Measurements from ENCODE around the gene HDX.
"Not testable (repeated sequence)": the region's sequence is repeated elsewhere in the genome, so short reads cannot be mapped to it uniquely, and the experiment has no call there.

Gene HDX

DNA sequence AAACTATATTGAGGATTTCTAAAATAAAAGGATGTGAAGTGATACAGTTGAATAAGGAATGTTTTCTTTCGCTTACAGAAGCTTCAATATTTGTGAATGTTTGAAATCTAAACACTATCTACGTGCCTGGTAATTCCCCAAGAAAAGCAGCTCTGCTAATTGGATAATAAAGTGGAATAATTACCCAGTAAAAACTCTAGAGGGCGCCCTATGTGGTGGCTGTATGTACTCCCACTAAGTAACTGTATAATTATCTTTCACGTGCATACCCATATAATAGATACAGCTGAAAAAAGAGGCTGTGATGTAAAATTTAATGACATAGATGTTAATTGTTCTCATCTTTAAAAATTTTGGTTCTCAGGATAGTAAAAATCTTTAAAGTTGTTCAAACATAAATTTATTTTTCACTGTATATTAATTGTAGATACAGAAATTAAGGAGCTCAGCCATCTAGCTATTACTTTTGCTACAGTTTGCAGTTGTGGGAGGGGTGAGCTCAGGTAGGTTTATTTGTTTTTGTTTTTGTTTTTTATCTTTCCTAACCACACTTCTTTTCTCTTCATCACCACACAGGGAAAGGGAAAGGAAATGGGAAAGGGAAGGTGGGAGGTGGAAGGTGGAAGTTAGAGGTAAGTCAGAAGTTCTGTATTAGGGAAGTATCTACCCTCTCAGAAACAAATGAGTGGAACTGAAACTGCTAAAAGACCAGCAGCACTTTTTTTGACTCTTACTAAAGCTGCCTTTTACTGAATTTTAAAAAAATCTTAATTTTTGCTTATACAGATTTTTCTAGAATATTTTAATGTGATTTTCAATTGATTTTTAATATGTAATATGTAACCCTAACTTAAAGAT is 162.5 kb downstream of the HDX start:
- DNase-seq (ENCODE audit: low spot score): peak; percentile 44

DNA sequence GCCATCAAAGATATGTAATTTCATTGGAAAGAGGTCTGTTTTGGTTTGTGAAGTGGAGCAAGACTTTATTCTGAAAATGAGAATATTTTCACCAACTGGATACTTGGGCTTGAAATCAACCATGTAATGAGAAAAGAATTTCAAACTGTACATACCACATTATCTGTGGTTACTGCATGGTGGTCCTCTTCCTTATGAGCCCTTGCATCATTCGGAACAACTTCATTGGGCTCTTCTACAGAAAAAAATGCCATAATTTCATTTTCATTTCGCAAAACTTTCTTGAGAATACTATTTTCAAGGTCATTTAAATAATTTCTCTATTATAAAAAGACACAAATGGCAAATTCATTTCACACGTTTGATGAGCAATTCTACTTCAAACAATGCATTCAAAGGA is 165.6 kb downstream of the HDX start:
- no peak for DNase-seq (ENCODE audit: low spot score)

- no peak for DNase-seq (ENCODE audit: low spot score)
Measured at GRCh38 chrX:84335121-84335520, 167.1 kb downstream of the HDX start.

DNA sequence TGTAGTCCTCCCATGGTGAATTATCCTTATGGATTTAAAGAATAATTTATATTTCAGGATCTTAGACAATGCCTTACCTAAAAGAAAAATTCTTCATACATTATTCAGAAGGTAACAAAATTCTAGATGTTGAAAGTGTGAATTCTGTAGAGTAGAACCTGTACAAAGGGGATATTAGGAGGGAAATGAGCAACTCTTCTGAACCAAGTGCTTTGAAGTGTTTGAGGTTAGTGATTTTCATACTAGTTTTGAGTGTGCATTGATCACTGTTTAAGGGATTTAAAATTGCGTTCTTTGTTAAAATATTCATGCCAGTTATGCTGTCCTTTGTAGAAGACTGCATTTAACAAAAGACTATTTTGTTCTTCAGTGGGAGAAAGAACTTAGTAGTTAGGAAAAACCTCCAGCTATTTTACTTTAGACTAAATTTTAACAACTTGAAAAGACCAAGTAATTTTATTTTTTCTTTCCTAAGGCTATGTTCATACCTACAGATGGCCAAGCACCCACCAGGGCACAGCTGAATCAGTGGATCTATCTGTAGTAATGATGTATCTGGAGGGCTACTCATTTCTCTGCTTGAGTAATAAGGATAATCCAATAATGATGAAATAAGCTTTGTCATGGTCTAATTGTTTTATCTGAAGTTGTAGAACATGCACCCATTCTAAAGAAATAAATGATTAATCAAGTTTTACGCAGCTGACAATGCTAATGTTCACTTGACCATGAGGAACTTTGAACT is 180.0 kb downstream of the HDX start:
- no peak for DNase-seq (ENCODE audit: low spot score)

GRCh38 chrX:84320614-84321013 is 181.6 kb downstream of the HDX start:
- DNase-seq (ENCODE audit: low spot score): no peak

GRCh38 chrX:84320023-84320422 is 182.2 kb downstream of the HDX start:
- DNase-seq (ENCODE audit: low spot score): no peak

GRCh38 chrX:84318661-84319060 is 183.6 kb downstream of the HDX start:
- no peak for DNase-seq (ENCODE audit: low spot score)

GRCh38 chrX:84315946-84316345 is 186.3 kb downstream of the HDX start:
- not testable (repeated sequence) for DNase-seq (ENCODE audit: low spot score)
